CD8-positive, alpha-beta memory T cell (primary cell): ENCODE results near the gene UNC5B. TPM values are rescaled to one million over a fixed set of nuclear protein-coding genes. Genes with fewer than 3 reads are reported as not detected.

Experiments used
- CTCF ChIA-PET: fragments of 350-600 bp; sonication (Branson Sonifier 250); formaldehyde crosslinking; loops from one replicate; lab custom pipeline; 2021; ENCODE audit warnings: antibody characterized with exemption; lab: Charles Lee
- POLR2A ChIA-PET: fragments of 350-600 bp; sonication (Branson Sonifier 250); formaldehyde crosslinking; loops from one replicate; lab custom pipeline; 2021; ENCODE audit warnings: antibody characterized with exemption; lab: Charles Lee
- DNase-seq, 5 donors: peaks; one replicate each; pipeline versions ENCODE4 v3.0.0 to v3.0.0-alpha.2; 2020 to 2022; ENCODE audit warnings: mixed read lengths in 1 of 5
- H3K27ac ChIP-seq: one replicate; pipeline ENCODE4 v1.7.0; 2013; ENCODE audit warnings: low read depth, mild to moderate bottlenecking, low read length, moderate library complexity
- H3K27me3 ChIP-seq: 2 replicates; pipeline ENCODE4 v1.7.0; 2013; ENCODE audit warnings: low read length, mild to moderate bottlenecking; ENCODE audit not compliant: insufficient read depth, poor library complexity, severe bottlenecking
- H3K36me3 ChIP-seq: 2 replicates; pipeline ENCODE4 v1.7.0; 2013; ENCODE audit warnings: mild to moderate bottlenecking, low read length, moderate library complexity; ENCODE audit not compliant: insufficient read depth
- H3K4me1 ChIP-seq: 2 replicates; pipeline ENCODE4 v1.7.0; 2013; ENCODE audit warnings: mild to moderate bottlenecking, low read length, moderate library complexity; ENCODE audit not compliant: insufficient read depth
- H3K4me3 ChIP-seq: 2 replicates; pipeline ENCODE4 v1.7.0; 2013; ENCODE audit warnings: mild to moderate bottlenecking, low read length
- H3K9me3 ChIP-seq: 2 replicates; pipeline ENCODE4 v1.7.0; 2013; ENCODE audit warnings: mild to moderate bottlenecking, low read length
- H3K27ac Mint-ChIP-seq, 8 donors: one replicate each; pipeline ENCODE4 v1.8.0; 2020 to 2021; ENCODE audit warnings: mixed read lengths in 8 of 8, mild to moderate bottlenecking in 6 of 8, inconsistent platforms in 3 of 8, moderate library complexity in 3 of 8
- H3K27me3 Mint-ChIP-seq, 2 donors: one replicate each; pipeline ENCODE4 v1.8.0; 2020 to 2021; ENCODE audit warnings: mixed read lengths in 2 of 2, mild to moderate bottlenecking in 1 of 2, moderate library complexity in 1 of 2
- H3K36me3 Mint-ChIP-seq, 3 donors: one replicate each; pipeline ENCODE4 v1.8.0; 2020 to 2021; ENCODE audit warnings: mixed read lengths in 3 of 3, inconsistent platforms in 1 of 3, mild to moderate bottlenecking in 1 of 3
- H3K4me1 Mint-ChIP-seq, 3 donors: one replicate each; pipeline ENCODE4 v1.8.0; 2020 to 2021; ENCODE audit warnings: mixed read lengths in 3 of 3, inconsistent platforms in 1 of 3, mild to moderate bottlenecking in 1 of 3
- H3K4me3 Mint-ChIP-seq, 7 donors: one replicate each; pipeline ENCODE4 v1.8.0; 2020 to 2021; ENCODE audit warnings: mixed read lengths in 7 of 7, mild to moderate bottlenecking in 6 of 7, moderate library complexity in 4 of 7, inconsistent platforms in 2 of 7
- H3K9me3 Mint-ChIP-seq, 5 donors: one replicate each; pipeline ENCODE4 v1.8.0; 2020 to 2022; ENCODE audit warnings: mixed read lengths in 5 of 5, mild to moderate bottlenecking in 3 of 5, moderate library complexity in 2 of 5, inconsistent platforms in 1 of 5
- polyA plus RNA-seq: library from polyadenylated mRNA; unstranded; fragments of 300-500 nt; fragmentation: Illumina TruSeq; gene quantifications from one replicate; pipeline ENCODE4 v1.2.3, GENCODE V29; 2021
- total RNA-seq, 2 experiments: library from RNA; stranded (reverse); gene quantifications; one replicate each; pipeline ENCODE4 v1.2.3, GENCODE V29; 2021

The UNC5B gene
- total and polyA plus RNA-seq, 3 experiments from 2014 or later: 0.06 to 0.13 (median 0.11) TPM

GRCh38 chr10:71348850-71349249 is 136.5 kb downstream of the UNC5B start:
- Mint-ChIP-seq H3K27me3 (no peaks in the 10 kb centered on the region), H3K27ac (peak overlapping the region in 1 of 8 donors; percentile 78), H3K9me3 (no peaks in the 10 kb centered on the region), H3K36me3 (peaks cover 0 to 47% (median 5%) of the 10 kb centered on the region in 3 donors), H3K4me3 (no peak overlapping the region), H3K4me1 (peaks cover 0 to 13% (median 12%) of the 10 kb centered on the region in 3 donors)
- no peak overlapping the region for H3K27ac ChIP-seq
- H3K4me1 ChIP-seq: no peaks in the 10 kb centered on the region
- no peaks in the 10 kb centered on the region for H3K27me3 ChIP-seq
- DNase-seq: no peak
- CTCF ChIA-PET: interaction anchor here (1.5 kb wide), 1 partner anchor 19 kb away, joined by 3 read pairs; no protein-coding TSS in a partner anchor
- POLR2A ChIA-PET: no interaction called here
- H3K36me3 ChIP-seq: peaks cover 4% of the 10 kb centered on the region
- H3K4me3 ChIP-seq: no peak overlapping the region
- no peaks in the 10 kb centered on the region for H3K9me3 ChIP-seq

DNA sequence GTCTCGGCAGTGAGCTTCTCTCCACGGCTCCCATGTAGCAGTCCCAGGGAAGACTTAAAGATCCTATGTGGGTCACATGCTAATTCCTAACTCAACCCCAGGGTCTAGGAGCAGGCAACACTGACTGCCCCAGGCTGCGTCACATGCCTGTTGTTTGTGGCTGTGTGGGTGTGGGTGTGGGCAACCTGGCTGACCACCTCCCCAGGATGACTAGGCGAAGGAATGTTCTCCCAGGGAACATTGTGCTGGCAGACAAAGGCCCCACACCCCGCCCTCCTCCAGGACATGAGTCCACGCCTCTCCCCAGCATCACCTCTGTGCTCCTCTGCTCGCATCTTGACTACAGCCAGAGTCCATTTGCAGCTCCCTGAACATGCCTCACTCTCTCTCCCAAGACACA is 137.0 kb downstream of the UNC5B start:
- no peaks in the 10 kb centered on the region for H3K9me3 ChIP-seq
- CTCF ChIA-PET: interaction anchor here (1.5 kb wide), 1 partner anchor 18 kb away, joined by 3 read pairs; no protein-coding TSS in a partner anchor

DNA sequence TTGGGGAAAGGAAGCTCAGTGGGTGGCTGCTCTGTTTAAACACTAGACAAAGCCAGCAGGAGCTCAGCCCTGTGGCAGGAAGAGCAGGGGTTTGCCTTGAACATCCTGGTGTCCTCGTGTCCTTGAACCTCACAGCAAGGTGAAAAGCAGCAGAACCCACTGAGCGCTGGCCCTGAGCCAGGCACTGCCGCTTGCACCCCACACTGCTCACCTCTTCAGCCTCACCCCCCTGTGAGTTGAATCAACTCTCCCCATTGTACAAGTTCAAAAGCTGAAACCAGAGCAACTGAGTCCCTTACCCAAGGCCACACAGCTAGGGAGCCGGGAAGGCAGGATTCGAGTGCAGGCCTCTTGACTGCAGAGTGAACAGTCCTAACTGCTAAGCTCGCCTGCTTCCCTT is 138.7 kb downstream of the UNC5B start:
- H3K36me3 Mint-ChIP-seq: peaks cover 0 to 59% (median 9%) of the 10 kb centered on the region in 3 donors
- Histone ChIP-seq H3K9me3 (no peaks in the 10 kb centered on the region), H3K27ac (no peak overlapping the region), H3K4me3 (no peak overlapping the region), H3K27me3 (no peaks in the 10 kb centered on the region), H3K4me1 (no peaks in the 10 kb centered on the region), H3K36me3 (peaks cover 4% of the 10 kb centered on the region)
- H3K4me1 Mint-ChIP-seq: peaks cover 0 to 13% (median 12%) of the 10 kb centered on the region in 3 donors
- no peaks in the 10 kb centered on the region for H3K9me3 Mint-ChIP-seq
- H3K27me3 Mint-ChIP-seq: no peaks in the 10 kb centered on the region
- H3K4me3 Mint-ChIP-seq: no peak overlapping the region
- DNase-seq: peak in 1 of 5 donors; percentile 13
- POLR2A ChIA-PET: no interaction called here
- peak overlapping the region in 2 of 8 donors; percentile 66 to 84 for H3K27ac Mint-ChIP-seq
- CTCF ChIA-PET: interaction anchor here (0.9 to 1.3 kb wide), 2 partner anchors 14 to 33 kb away, joined by 3 to 5 read pairs; no protein-coding TSS in a partner anchor

More for the DNA sequence above, 137.0 kb downstream of the UNC5B start:
- no peak for DNase-seq
- Mint-ChIP-seq H3K36me3 (peaks cover 0 to 49% (median 7%) of the 10 kb centered on the region in 3 donors), H3K27ac (peak overlapping the region in 2 of 8 donors; percentile 35 to 65), H3K9me3 (no peaks in the 10 kb centered on the region), H3K4me3 (no peak overlapping the region), H3K27me3 (no peaks in the 10 kb centered on the region), H3K4me1 (peaks cover 0 to 13% (median 12%) of the 10 kb centered on the region in 3 donors)
- POLR2A ChIA-PET: no interaction called here
- Histone ChIP-seq H3K4me3 (no peak overlapping the region), H3K4me1 (no peaks in the 10 kb centered on the region), H3K36me3 (peaks cover 4% of the 10 kb centered on the region), H3K27ac (no peak overlapping the region), H3K27me3 (no peaks in the 10 kb centered on the region)

GRCh38 chr10:71351628-71352319 is 139.4 kb downstream of the UNC5B start:
- H3K36me3 ChIP-seq: peaks cover 4% of the 10 kb centered on the region
- POLR2A ChIA-PET: no interaction called here
- Mint-ChIP-seq H3K4me3 (no peak overlapping the region), H3K9me3 (no peaks in the 10 kb centered on the region), H3K4me1 (peaks cover 0 to 13% (median 12%) of the 10 kb centered on the region in 3 donors), H3K27ac (no peak overlapping the region), H3K36me3 (peaks cover 0 to 66% (median 9%) of the 10 kb centered on the region in 3 donors), H3K27me3 (no peaks in the 10 kb centered on the region)
- CTCF ChIA-PET: no interaction called here
- H3K4me1 ChIP-seq: no peaks in the 10 kb centered on the region
- H3K27ac ChIP-seq: no peak overlapping the region
- no peak overlapping the region for H3K4me3 ChIP-seq
- H3K27me3 ChIP-seq: no peaks in the 10 kb centered on the region
- no peaks in the 10 kb centered on the region for H3K9me3 ChIP-seq
- no peak for DNase-seq

Other genes starting within 250 kb of the UNC5B start
- 1 to 10 TPM; 6.0 to 8.2 TPM for gene SLC29A3, start 106.7 kb downstream of the UNC5B start, total RNA-seq
- gene SLC29A3, start 106.7 kb downstream of the UNC5B start, polyA plus RNA-seq: 11.0 TPM
- under 1 TPM; 0.74 to 0.78 TPM for gene CDH23, start 184.3 kb downstream of the UNC5B start, total RNA-seq
- gene CDH23, start 184.3 kb downstream of the UNC5B start, polyA plus RNA-seq: 2.0 TPM